Left lung (tissue), 10 donors: ENCODE results near the gene ROBO1. TPM values are rescaled to one million over a fixed set of nuclear protein-coding genes. Genes with fewer than 3 reads are reported as not detected.

ENCODE experiments used
- ATAC-seq: fragments of 200-7000 bp; cut with Tn5 transposase; one replicate; pipeline ENCODE4 v1.9.1; 2020; ENCODE audit warnings: moderate library complexity
- DNase-seq, 4 donors: peaks; one replicate each; pipeline ENCODE4 v3.0.0-alpha.2; 2013 to 2020
- H3K27ac ChIP-seq, 2 donors: fragments of 200-600 bp; sonication (generic) in 1 of 2; one replicate each; pipeline versions ENCODE4 v1.5.0 to v1.8.0; 2020 to 2021
- H3K27me3 ChIP-seq, 2 donors: fragments of 200-600 bp; sonication (generic) in 1 of 2; one replicate each; pipeline versions ENCODE4 v1.5.0 to v1.8.0; 2020 to 2021
- H3K36me3 ChIP-seq, 2 donors: fragments of 200-600 bp; sonication (generic) in 1 of 2; one replicate each; pipeline versions ENCODE4 v1.5.0 to v1.8.0; 2020 to 2021
- H3K4me1 ChIP-seq, 2 donors: fragments of 200-600 bp; one replicate each; pipeline ENCODE4 v1.8.0; 2021
- H3K4me3 ChIP-seq, 2 donors: fragments of 200-600 bp; sonication (generic) in 1 of 2; one replicate each; pipeline versions ENCODE4 v1.5.0 to v1.8.0; 2020 to 2021; ENCODE audit warnings: mild to moderate bottlenecking in 1 of 2
- H3K9me3 ChIP-seq, 2 donors: fragments of 200-600 bp; sonication (generic) in 1 of 2; one replicate each; pipeline versions ENCODE4 v1.5.0 to v1.8.0; 2020 to 2021
- CTCF ChIP-seq, 2 donors: fragments of 200-600 bp; sonication (generic) in 1 of 2; IDR thresholded peaks; one replicate each; pipeline versions ENCODE4 v1.5.0 to v1.8.0; 2021; ENCODE audit warnings: antibody characterized with exemption in 2 of 2
- intact Hi-C, 2 donors: fragments of 100-400 bp; cut with DNase I; formaldehyde crosslinking; loops; one replicate each; pipeline versions ENCODE4 v1.11.2 to v1.14.2; 2022
- polyA plus RNA-seq, 6 donors: library from polyadenylated mRNA; unstranded; fragments of 120-200 nt; gene quantifications; one replicate each; pipeline ENCODE4 v1.2.1, GENCODE V29; 2013; ENCODE audit not compliant: insufficient read length in 6 of 6
- total RNA-seq, 2 donors: library from RNA; stranded (reverse); fragmentation: NEBNext Ultra II Directional; extraction: Animal tissue kit (Norgen Biotek cat#: 25700); gene quantifications; one replicate each; pipeline ENCODE4 v1.2.1, GENCODE V29; 2021
- donor health status: DM: no; HTN: yes; CAD: no.
- donor health status: DM: no; HTN: no; CAD: no.

The ROBO1 gene
- total and polyA plus RNA-seq, 8 donors, result 20.3 to 134 (median 102) TPM

DNA sequence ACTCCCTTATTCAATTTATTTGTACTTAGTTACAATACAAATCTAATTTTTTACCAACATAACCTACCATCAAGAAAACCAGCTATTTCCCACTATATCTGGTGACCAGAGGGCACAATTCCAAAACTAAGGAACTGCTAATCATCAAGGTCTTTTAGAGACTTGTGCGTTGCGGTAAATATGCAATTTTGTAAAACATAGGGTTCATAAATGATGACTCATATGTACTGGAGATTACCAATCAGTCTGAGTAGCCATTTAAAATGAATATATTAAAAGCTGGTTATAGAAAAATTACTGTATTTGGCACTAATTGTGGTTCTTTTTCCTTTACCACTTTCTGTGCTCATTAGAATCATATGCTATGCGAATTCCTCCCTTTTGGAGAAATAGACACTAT is 859.6 kb downstream of the ROBO1 start:
- DNase-seq (no peak), ATAC-seq (no peak)
- Histone ChIP-seq H3K27ac (no peak overlapping the region), H3K4me3 (no peak overlapping the region), H3K27me3 (no peaks in the 10 kb centered on the region), H3K36me3 (no peaks in the 10 kb centered on the region), H3K4me1 (no peaks in the 10 kb centered on the region), H3K9me3 (no peaks in the 10 kb centered on the region)
- TF ChIP-seq CTCF (IDR thresholded peaks at IDR 0.05), result no peak
- intact Hi-C loops, result no loop called here

DNA sequence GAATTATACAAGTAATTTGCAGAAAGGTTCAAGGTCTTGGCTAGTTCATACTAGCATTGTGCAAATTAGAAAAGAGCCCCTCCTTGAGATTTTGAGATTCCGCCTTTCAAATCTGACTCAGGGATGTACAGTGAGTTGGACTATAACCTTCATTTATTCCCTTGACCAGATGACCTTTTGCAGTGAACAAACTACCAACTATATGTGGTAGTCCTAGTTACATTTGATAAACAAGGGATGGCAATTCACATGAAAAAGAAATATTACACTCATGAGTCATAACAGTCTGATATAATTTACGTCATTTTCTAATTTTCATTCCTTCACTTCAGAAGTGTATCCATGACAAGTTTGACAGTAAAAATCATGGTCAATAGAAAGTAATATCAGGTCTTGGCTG is 860.4 kb downstream of the ROBO1 start:
- DNase-seq (no peak), ATAC-seq (no peak)
- Histone ChIP-seq H3K36me3 (no peaks in the 10 kb centered on the region), H3K27ac (no peak overlapping the region), H3K9me3 (no peaks in the 10 kb centered on the region), H3K4me3 (no peak overlapping the region), H3K27me3 (no peaks in the 10 kb centered on the region), H3K4me1 (no peaks in the 10 kb centered on the region)
- TF ChIP-seq CTCF (IDR thresholded peaks at IDR 0.05), result no peak
- intact Hi-C loops, result no loop called here

- Histone ChIP-seq H3K27ac (no peak overlapping the region), H3K4me3 (no peak overlapping the region), H3K27me3 (no peaks in the 10 kb centered on the region), H3K9me3 (no peaks in the 10 kb centered on the region), H3K4me1 (no peaks in the 10 kb centered on the region), H3K36me3 (no peaks in the 10 kb centered on the region)
- intact Hi-C loops, result no loop called here
- DNase-seq (no peak), ATAC-seq (no peak)
- TF ChIP-seq CTCF (IDR thresholded peaks at IDR 0.05), result no peak
Measured at GRCh38 chr3:78906930-78907329, 860.9 kb downstream of the ROBO1 start.

DNA sequence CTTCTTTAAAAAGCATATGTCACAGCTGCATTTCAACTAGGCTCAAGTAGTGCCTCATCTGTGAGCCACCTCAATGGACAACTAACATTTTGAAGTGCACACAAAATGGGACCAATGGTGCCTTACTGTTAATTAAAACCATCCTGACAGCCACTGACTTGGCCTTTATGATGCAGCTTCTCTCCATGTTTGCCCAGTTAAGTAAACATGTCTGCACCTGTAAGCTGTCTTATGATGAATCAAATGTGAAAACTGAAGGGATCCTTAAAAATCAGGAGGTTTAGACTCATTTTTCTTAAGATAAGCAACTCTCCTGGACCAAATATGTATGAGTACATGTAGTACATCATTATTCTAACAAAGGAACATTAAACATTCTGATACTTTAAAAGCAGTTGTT is 861.6 kb downstream of the ROBO1 start:
- ATAC-seq, result no peak
- H3K4me1 ChIP-seq, result no peaks in the 10 kb centered on the region
- no peak for DNase-seq
- H3K27me3 ChIP-seq, result no peaks in the 10 kb centered on the region
- no peak for TF ChIP-seq CTCF (IDR thresholded peaks at IDR 0.05)
- no peaks in the 10 kb centered on the region for H3K36me3 ChIP-seq
- H3K9me3 ChIP-seq, result no peaks in the 10 kb centered on the region
- H3K4me3 ChIP-seq, result no peak overlapping the region
- no peak overlapping the region for H3K27ac ChIP-seq
- intact Hi-C loops, result no loop called here

GRCh38 chr3:78905700-78906099 is 862.1 kb downstream of the ROBO1 start:
- Histone ChIP-seq H3K4me1 (no peaks in the 10 kb centered on the region), H3K4me3 (no peak overlapping the region), H3K9me3 (no peaks in the 10 kb centered on the region), H3K36me3 (no peaks in the 10 kb centered on the region), H3K27me3 (no peaks in the 10 kb centered on the region), H3K27ac (no peak overlapping the region)
- DNase-seq (no peak), ATAC-seq (no peak)
- intact Hi-C loops, result no loop called here
- TF ChIP-seq CTCF (IDR thresholded peaks at IDR 0.05), result no peak
